Common myeloid progenitor, CD34-positive (primary cell): ENCODE measurements around the gene ANKRD33B.

ENCODE experiments used
- CTCF ChIA-PET: fragments of 350-600 bp; sonication (Branson Sonifier 250); formaldehyde crosslinking; loops from one replicate; lab custom pipeline; 2021; ENCODE audit warnings: antibody characterized with exemption; lab: Charles Lee
- POLR2A ChIA-PET: fragments of 350-600 bp; sonication (Branson Sonifier 250); formaldehyde crosslinking; loops from one replicate; lab custom pipeline; 2021; ENCODE audit warnings: antibody characterized with exemption; lab: Charles Lee
- DNase-seq, 3 donors: peaks; one replicate each; pipeline versions ENCODE4 v3.0.0 to v3.0.0-alpha.2; 2013
- H3K27ac ChIP-seq, 2 experiments: 1 replicate in 1 of 2; 2 replicates in 1 of 2; pipeline ENCODE4 v1.7.0; 2013; ENCODE audit warnings: inconsistent platforms in 2 of 2, low read length in 2 of 2, mild to moderate bottlenecking in 2 of 2, low read depth in 1 of 2, moderate library complexity in 1 of 2; ENCODE audit not compliant: severe bottlenecking in 2 of 2, insufficient read depth in 1 of 2, poor library complexity in 1 of 2
- H3K27me3 ChIP-seq, 5 experiments: replicated peaks in 2 of 5; 1 replicate in 3 of 5; 2 replicates in 2 of 5; pipeline versions ENCODE4 v1.6.1 to v1.7.0; 2013; ENCODE audit warnings: low read length in 4 of 5, mild to moderate bottlenecking in 2 of 5, moderate library complexity in 2 of 5, inconsistent platforms in 1 of 5; ENCODE audit not compliant: insufficient read depth in 5 of 5, control insufficient read depth in 4 of 5
- H3K36me3 ChIP-seq, 4 experiments: 1 replicate in 2 of 4; 2 replicates in 2 of 4; pipeline versions ENCODE4 v1.6.1 to v1.7.0; 2013; ENCODE audit warnings: low read length in 3 of 4, control low read depth in 1 of 4, mild to moderate bottlenecking in 1 of 4; ENCODE audit not compliant: control insufficient read depth in 4 of 4, insufficient read depth in 4 of 4
- H3K4me1 ChIP-seq, 4 experiments: 1 replicate in 3 of 4; 2 replicates in 1 of 4; pipeline versions ENCODE4 v1.6.1 to v1.7.1; 2013; ENCODE audit warnings: low read length in 3 of 4, mild to moderate bottlenecking in 3 of 4, control low read depth in 1 of 4, inconsistent platforms in 1 of 4, moderate library complexity in 1 of 4; ENCODE audit not compliant: control insufficient read depth in 4 of 4, insufficient read depth in 4 of 4; ENCODE audit errors: control extremely low read depth in 1 of 4
- H3K4me3 ChIP-seq, 7 experiments: 1 replicate in 4 of 7; 2 replicates in 3 of 7; pipeline versions ENCODE4 v1.5.1 to v1.7.0; 2013; ENCODE audit warnings: mild to moderate bottlenecking in 7 of 7, low read length in 6 of 7, moderate library complexity in 6 of 7, inconsistent platforms in 2 of 7, low read depth in 2 of 7, control low read depth in 1 of 7; ENCODE audit not compliant: insufficient read depth in 4 of 7, control insufficient read depth in 1 of 7; ENCODE audit errors: extremely low read depth in 1 of 7
- H3K9me3 ChIP-seq, 5 experiments: 1 replicate in 4 of 5; 2 replicates in 1 of 5; pipeline versions ENCODE4 v1.6.1 to v1.7.1; 2013; ENCODE audit warnings: low read length in 4 of 5, mild to moderate bottlenecking in 2 of 5, inconsistent platforms in 1 of 5, low read depth in 1 of 5, moderate library complexity in 1 of 5; ENCODE audit not compliant: control insufficient read depth in 4 of 5, insufficient read depth in 2 of 5; ENCODE audit errors: control extremely low read depth in 1 of 5
- WGBS: methylation state at CpG from one replicate; pipeline ENCODE4 v1.1.5; 2013; ENCODE audit not compliant: insufficient coverage; 5-methylcytosine and 5-hydroxymethylcytosine counted together

ANKRD33B gene

GRCh38 chr5:10688651-10689171 lies 124.8 kb downstream of the ANKRD33B start:
- H3K27me3 ChIP-seq: no peaks in the 10 kb centered on the region
- no peak overlapping the region for H3K27ac ChIP-seq
- no peaks in the 10 kb centered on the region for H3K4me1 ChIP-seq
- no peak overlapping the region for H3K4me3 ChIP-seq
- peaks cover under 1 to 61% (median 15%) of the 10 kb centered on the region in 4 experiments for H3K36me3 ChIP-seq
- no peak for DNase-seq
- H3K9me3 ChIP-seq: peaks cover 0 to 14% (median 0%) of the 10 kb centered on the region in 5 experiments
- WGBS: 95% methylated on average over 10 of the region's 13 CpGs
- ChIA-PET POLR2A (no interaction called here), CTCF (interaction anchor here (1.0 to 9.1 kb wide), 4 partner anchors 16 to 236 kb away, joined by 3 to 78 read pairs (median 4); no protein-coding TSS in a partner anchor)

GRCh38 chr5:10689391-10690081 lies 125.7 kb downstream of the ANKRD33B start:
- Histone ChIP-seq H3K36me3 (peaks cover 4 to 65% (median 15%) of the 10 kb centered on the region in 4 experiments), H3K27me3 (no peaks in the 10 kb centered on the region), H3K9me3 (peaks cover 0 to 14% (median 0%) of the 10 kb centered on the region in 5 experiments), H3K4me3 (no peak overlapping the region), H3K27ac (no peak overlapping the region), H3K4me1 (no peaks in the 10 kb centered on the region)
- peak; percentile 41 to 81 (median 75) for DNase-seq
- 89% methylated on average over 11 of the region's 11 CpGs for WGBS
- ChIA-PET POLR2A (no interaction called here), CTCF (interaction anchor here (0.8 to 9.1 kb wide), 9 partner anchors 13 to 237 kb away, joined by 3 to 78 read pairs (median 4); no protein-coding TSS in a partner anchor)

GRCh38 chr5:10690460-10691440 lies 126.9 kb downstream of the ANKRD33B start:
- Histone ChIP-seq H3K27ac (no peak overlapping the region), H3K36me3 (peaks cover 4 to 55% (median 12%) of the 10 kb centered on the region in 4 experiments), H3K27me3 (no peaks in the 10 kb centered on the region), H3K9me3 (peaks cover 0 to 14% (median 0%) of the 10 kb centered on the region in 5 experiments), H3K4me3 (no peak overlapping the region), H3K4me1 (peaks cover 0 to 4% (median 0%) of the 10 kb centered on the region in 4 experiments)
- ChIA-PET POLR2A (no interaction called here), CTCF (interaction anchor here (0.8 to 9.1 kb wide), 7 partner anchors 12 to 576 kb away, joined by 3 to 78 read pairs (median 5); no protein-coding TSS in a partner anchor)
- 100% methylated on average over 4 of the region's 14 CpGs for WGBS
- no peak for DNase-seq

- Histone ChIP-seq H3K4me1 (peaks cover 0 to 9% (median 2%) of the 10 kb centered on the region in 4 experiments), H3K27me3 (no peaks in the 10 kb centered on the region), H3K9me3 (peaks cover 0 to 7% (median 0%) of the 10 kb centered on the region in 5 experiments), H3K27ac (no peak overlapping the region), H3K4me3 (no peak overlapping the region), H3K36me3 (peaks cover 4 to 52% (median 8%) of the 10 kb centered on the region in 4 experiments)
- ChIA-PET CTCF (interaction anchor here (1.5 to 9.1 kb wide), 2 partner anchors 84 to 239 kb away, joined by 4 to 78 read pairs; no protein-coding TSS in a partner anchor), POLR2A (no interaction called here)
- WGBS: 100% methylated on average over 16 of the region's 16 CpGs
- DNase-seq: no peak
Observed at GRCh38 chr5:10691826-10692785, 128.2 kb downstream of the ANKRD33B start.

GRCh38 chr5:10695055-10695649 lies 131.3 kb downstream of the ANKRD33B start:
- H3K4me1 ChIP-seq: peaks cover 0 to 9% (median 2%) of the 10 kb centered on the region in 4 experiments

More at GRCh38 chr5:10695055-10695649, 131.3 kb downstream of the ANKRD33B start:
- CTCF ChIA-PET: interaction anchor here (1.0 to 9.1 kb wide), 12 partner anchors 10 to 1022 kb away, joined by 3 to 78 read pairs (median 4); no protein-coding TSS in a partner anchor
- WGBS: 10% methylated on average over 9 of the region's 14 CpGs
- Histone ChIP-seq H3K27me3 (no peaks in the 10 kb centered on the region), H3K9me3 (no peaks in the 10 kb centered on the region), H3K4me3 (peak overlapping the region in 1 of 7 experiments; percentile 26), H3K36me3 (peaks cover 2 to 53% (median 6%) of the 10 kb centered on the region in 4 experiments), H3K27ac (no peak overlapping the region)
- POLR2A ChIA-PET: no interaction called here
- peak; percentile 54 to 59 (median 54) for DNase-seq
